ENCODE data around the gene TNFRSF1A. TPM values are rescaled to one million over a fixed set of nuclear protein-coding genes. Genes with fewer than 3 reads are reported as not detected.

TNFRSF1A gene
- total and polyA plus RNA-seq, 2 of the 13 experiments (the other 11 are each of a cell fraction or from before 2014, with no cell fraction given) = 41.5 to 61.2 TPM

GRCh38 chr12:6367065-6367968 is 25.4 kb upstream of the TNFRSF1A start (continued):
- TF ChIP-seq HBP1 (CRISPR knock-in tag; IDR thresholded peaks at IDR 0.05; ENCODE audit: low read depth) (no peak), ZNF512 (CRISPR knock-in tag; IDR thresholded peaks at IDR 0.05) (no peak), NCOA5 (CRISPR knock-in tag; IDR thresholded peaks at IDR 0.05) (no peak)

- peaks cover 63% of the 10 kb centered on the region for H3K4me1 ChIP-seq (ENCODE audit: insufficient read depth, low read length)
- H3K9me3 ChIP-seq (ENCODE audit: low read length) = no peaks in the 10 kb centered on the region
- intact Hi-C loops (cut with micrococcal nuclease; ENCODE audit: unreplicated experiment) = no loop called here
- DNase-seq (ENCODE audit: low spot score) (no peak), FAIRE-seq (no peak), ATAC-seq (no peak)
- in situ Hi-C loops (cut with HindIII; ENCODE audit: extremely low pct_ligation_motif_present, low pct_unique_long_range_greater_than_20kb) = no loop called here
- ChIA-PET POLR2A (interaction anchor here (0.6 to 3.8 kb wide), 14 partner anchors 8 to 178 kb away, joined by 3 to 220 read pairs (median 10); partner anchors contain the start of genes GAPDH, LTBR, SCNN1A and TNFRSF1A), CTCF (ENCODE audit: low intra/inter-chr PET ratio, low total read pairs) (interaction anchor here (1.2 kb wide), 1 partner anchor 28 kb away, joined by 3 read pairs; no protein-coding TSS in a partner anchor)
- BruUV-seq (replicated peaks) = TSS peak; percentile 88
- peak overlapping the region; percentile 74 to 83 (median 75) for H3K4me3 ChIP-seq (replicated peaks in 1 of 3; ENCODE audit: insufficient read depth in 1 of 3, low read depth in 2 of 3, low read length in 3 of 3)
- no peaks in the 10 kb centered on the region for H3K36me3 ChIP-seq (replicated peaks in 1 of 2; ENCODE audit: control insufficient read depth in 1 of 2, insufficient read depth in 2 of 2, low read length in 2 of 2)
- H3K27ac ChIP-seq (ENCODE audit: extremely low read length, insufficient read depth, low read length) = peak overlapping the region; percentile 95
- H3K27me3 ChIP-seq (ENCODE audit: control insufficient read depth in 1 of 2, insufficient read depth in 2 of 2, low read length in 2 of 2) = no peaks in the 10 kb centered on the region
- WGBS (ENCODE audit: low lambda C conversion rate) = 26% methylated on average over 4 of the region's 15 CpGs
- H4K20me1 ChIP-seq (ENCODE audit: insufficient read depth, low read length) = no peaks in the 10 kb centered on the region
- H2AFZ ChIP-seq (ENCODE audit: low read length) = no peak overlapping the region
- no peaks in the 10 kb centered on the region for H3K79me2 ChIP-seq (ENCODE audit: insufficient read depth, low read length)
- peak overlapping the region; percentile 83 for H3K4me2 ChIP-seq (ENCODE audit: low read depth, low read length)
- H3K9ac ChIP-seq (ENCODE audit: insufficient read depth, low read depth, low read length) = peak overlapping the region; percentile 79
- TF ChIP-seq ZBTB26 (CRISPR knock-in tag; IDR thresholded peaks at IDR 0.05; ENCODE audit: borderline replicate concordance) = 0 out of 2 replicates have a peak, but pooled peaks have one; percentile 4
- TF ChIP-seq MXD1 (CRISPR knock-in tag; IDR thresholded peaks at IDR 0.05) = no peak
- TF ChIP-seq TIGD3 (CRISPR knock-in tag; IDR thresholded peaks at IDR 0.05; ENCODE audit: borderline replicate concordance) = no peak
- no peak for TF ChIP-seq ZNF441 (CRISPR knock-in tag; IDR thresholded peaks at IDR 0.05; ENCODE audit: borderline replicate concordance)
- no peak for TF ChIP-seq NCOA5 (CRISPR knock-in tag; IDR thresholded peaks at IDR 0.05)
- no peak for TF ChIP-seq ASH2L (IDR thresholded peaks at IDR 0.05; ENCODE audit: insufficient read length, low read depth, low read length)
- 0 out of 2 replicates have a peak, but pooled peaks have one; percentile 51 for TF ChIP-seq ZNF350 (CRISPR knock-in tag; IDR thresholded peaks at IDR 0.05; ENCODE audit: borderline replicate concordance, low read depth)
- TF ChIP-seq UBTF (CRISPR knock-in tag; IDR thresholded peaks at IDR 0.05) = peak; percentile 72; the same call in 1 of the 2 replicates
- no peak for TF ChIP-seq ZNF816 (CRISPR knock-in tag; IDR thresholded peaks at IDR 0.05; ENCODE audit: borderline replicate concordance)
Measured at GRCh38 chr12:6364044-6364374, 22.1 kb upstream of the TNFRSF1A start.
